Endodermal cell (in vitro differentiated cells): ENCODE results near the gene RNF223. TPM values are rescaled to one million over a fixed set of nuclear protein-coding genes. Genes with fewer than 3 reads are reported as not detected.

Experiments
- DNase-seq: peaks from one replicate; pipeline ENCODE4 v3.0.0-alpha.2; 2017
- H3K27ac ChIP-seq: 2 replicates; pipeline ENCODE4 v1.5.1; 2013; ENCODE audit warnings: mild to moderate bottlenecking, low read depth, low read length, moderate library complexity
- H3K27me3 ChIP-seq: 2 replicates; pipeline ENCODE4 v1.6.1; 2013; ENCODE audit warnings: mild to moderate bottlenecking, low read length, moderate library complexity; ENCODE audit not compliant: insufficient read depth, control insufficient read depth, poor library complexity, severe bottlenecking
- H3K36me3 ChIP-seq: 2 replicates; pipeline ENCODE4 v1.7.0; 2013; ENCODE audit warnings: mild to moderate bottlenecking, low read length, moderate library complexity; ENCODE audit not compliant: control insufficient read depth, insufficient read depth
- H3K4me1 ChIP-seq: one replicate; pipeline ENCODE4 v1.7.0; 2013; ENCODE audit warnings: low read length; ENCODE audit not compliant: control insufficient read depth, insufficient read depth
- H3K4me3 ChIP-seq: 2 replicates; pipeline ENCODE4 v1.5.1; 2013; ENCODE audit warnings: mild to moderate bottlenecking, low read length, moderate library complexity
- H3K9ac ChIP-seq: 2 replicates; pipeline ENCODE4 v1.6.1; 2013; ENCODE audit warnings: mild to moderate bottlenecking, low read length, moderate library complexity; ENCODE audit not compliant: poor library complexity, severe bottlenecking; ENCODE audit errors: extremely low read depth
- H3K9me3 ChIP-seq: 2 replicates; pipeline ENCODE4 v1.6.1; 2013; ENCODE audit warnings: mild to moderate bottlenecking, low read length, moderate library complexity; ENCODE audit not compliant: control insufficient read depth
- H3K27ac Mint-ChIP-seq: 2 replicates; pipeline ENCODE4 v1.8.0; 2020; ENCODE audit warnings: mixed read lengths
- H3K27me3 Mint-ChIP-seq: 2 replicates; pipeline ENCODE4 v1.8.0; 2021; ENCODE audit warnings: mild to moderate bottlenecking, mixed read lengths; ENCODE audit not compliant: insufficient read depth
- H3K36me3 Mint-ChIP-seq: 2 replicates; pipeline ENCODE4 v1.8.0; 2020; ENCODE audit warnings: low read depth, mixed read lengths
- H3K4me1 Mint-ChIP-seq: 2 replicates; pipeline ENCODE4 v1.8.0; 2020; ENCODE audit warnings: mixed read lengths
- H3K4me3 Mint-ChIP-seq: 2 replicates; pipeline ENCODE4 v1.8.0; 2020; ENCODE audit warnings: mild to moderate bottlenecking, moderate library complexity, mixed read lengths
- H3K9me3 Mint-ChIP-seq: 2 replicates; pipeline ENCODE4 v1.8.0; 2020; ENCODE audit warnings: mild to moderate bottlenecking, mixed read lengths
- WGBS, 2 experiments: methylation state at CpG; one replicate each; pipeline versions ENCODE4 v1.1.5 to v1.1.7; 2013; ENCODE audit warnings: missing lambda C conversion rate in 2 of 2, mixed read lengths in 1 of 2; ENCODE audit not compliant: insufficient coverage in 1 of 2, insufficient read length in 1 of 2; 5-methylcytosine and 5-hydroxymethylcytosine counted together
- total RNA-seq, 2 donors: library from RNA; stranded (reverse); fragmentation: NEBNext Ultra II Directional in 1 of 2; extraction: Animal tissue kit (Norgen Biotek cat#: 25700) in 1 of 2; gene quantifications; 2 replicates in 1 of 2; 3 replicates in 1 of 2; pipeline ENCODE4 v1.2.1, GENCODE V29; 2021
- TF ChIP-seq, protein P1 (sequence below): fragments of 200-600 bp; sonication (generic); conservative IDR thresholded peaks from 2 replicates; pipeline ENCODE4 v1.5.0; 2021; ENCODE audit warnings: antibody characterized with exemption, mild to moderate bottlenecking

RNF223 gene
- total RNA-seq, 2 donors from 2014 or later: not detected

DNA sequence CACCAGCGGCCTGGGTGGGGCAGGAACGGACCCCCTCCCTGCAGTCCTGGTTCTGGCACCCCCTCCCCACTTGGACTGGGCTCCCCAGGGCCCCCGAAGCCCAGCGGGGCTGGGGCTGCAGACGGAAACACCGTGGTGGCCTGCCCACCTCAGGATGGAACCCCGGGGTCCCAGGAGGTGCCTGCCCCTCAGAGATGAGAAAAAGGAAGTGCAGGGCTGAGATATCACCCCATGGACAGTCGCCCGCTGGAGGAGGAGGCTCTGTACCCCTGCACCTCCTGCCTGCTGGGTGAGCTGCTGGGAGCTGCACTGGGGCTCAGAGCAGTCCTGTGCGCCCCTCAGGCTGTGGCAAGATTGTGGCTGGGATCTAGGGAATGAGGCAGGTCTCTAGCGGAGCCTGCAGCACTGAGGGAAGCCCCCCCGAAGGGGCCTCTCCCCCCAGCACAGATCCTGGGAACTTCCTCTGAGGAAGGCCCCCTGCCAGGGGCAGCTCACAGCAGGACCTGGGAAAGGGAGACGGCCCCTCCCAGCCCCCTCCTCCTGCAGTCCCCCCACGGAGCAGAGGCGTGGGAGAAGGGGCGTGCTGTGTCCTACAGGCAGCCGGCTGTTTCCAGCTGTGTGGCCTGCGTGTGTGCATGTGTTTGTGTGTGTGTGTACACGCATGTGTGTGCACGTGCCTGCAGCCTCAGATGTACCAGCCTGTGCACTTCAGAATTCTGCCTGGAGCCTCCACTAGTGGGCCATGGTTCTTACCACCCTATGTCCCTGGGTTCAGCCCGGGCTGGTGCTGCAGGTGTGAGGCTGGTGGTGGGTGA lies 47.3 kb downstream of the RNF223 start:
- no peak for DNase-seq
- TF ChIP-seq, protein P1, sequence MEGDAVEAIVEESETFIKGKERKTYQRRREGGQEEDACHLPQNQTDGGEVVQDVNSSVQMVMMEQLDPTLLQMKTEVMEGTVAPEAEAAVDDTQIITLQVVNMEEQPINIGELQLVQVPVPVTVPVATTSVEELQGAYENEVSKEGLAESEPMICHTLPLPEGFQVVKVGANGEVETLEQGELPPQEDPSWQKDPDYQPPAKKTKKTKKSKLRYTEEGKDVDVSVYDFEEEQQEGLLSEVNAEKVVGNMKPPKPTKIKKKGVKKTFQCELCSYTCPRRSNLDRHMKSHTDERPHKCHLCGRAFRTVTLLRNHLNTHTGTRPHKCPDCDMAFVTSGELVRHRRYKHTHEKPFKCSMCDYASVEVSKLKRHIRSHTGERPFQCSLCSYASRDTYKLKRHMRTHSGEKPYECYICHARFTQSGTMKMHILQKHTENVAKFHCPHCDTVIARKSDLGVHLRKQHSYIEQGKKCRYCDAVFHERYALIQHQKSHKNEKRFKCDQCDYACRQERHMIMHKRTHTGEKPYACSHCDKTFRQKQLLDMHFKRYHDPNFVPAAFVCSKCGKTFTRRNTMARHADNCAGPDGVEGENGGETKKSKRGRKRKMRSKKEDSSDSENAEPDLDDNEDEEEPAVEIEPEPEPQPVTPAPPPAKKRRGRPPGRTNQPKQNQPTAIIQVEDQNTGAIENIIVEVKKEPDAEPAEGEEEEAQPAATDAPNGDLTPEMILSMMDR: no peak
- peaks cover 37% of the 10 kb centered on the region for H3K36me3 ChIP-seq
- H3K27me3 ChIP-seq: no peaks in the 10 kb centered on the region
- no peaks in the 10 kb centered on the region for H3K9me3 ChIP-seq
- H3K4me3 Mint-ChIP-seq: no peak overlapping the region
- peaks cover 16% of the 10 kb centered on the region for H3K4me1 Mint-ChIP-seq
- no peaks in the 10 kb centered on the region for H3K9me3 Mint-ChIP-seq
- no peak overlapping the region for H3K4me3 ChIP-seq
- H3K4me1 ChIP-seq: peaks cover 18% of the 10 kb centered on the region
- H3K36me3 Mint-ChIP-seq: peaks cover 21% of the 10 kb centered on the region
- no peak overlapping the region for H3K27ac ChIP-seq
- WGBS, 2 experiments: 88 to 100% methylated on average over 4 to 21 of the region's 21 CpGs
- no peak overlapping the region for H3K9ac ChIP-seq
- H3K27me3 Mint-ChIP-seq: peaks cover 15% of the 10 kb centered on the region
- no peak overlapping the region for H3K27ac Mint-ChIP-seq

DNA sequence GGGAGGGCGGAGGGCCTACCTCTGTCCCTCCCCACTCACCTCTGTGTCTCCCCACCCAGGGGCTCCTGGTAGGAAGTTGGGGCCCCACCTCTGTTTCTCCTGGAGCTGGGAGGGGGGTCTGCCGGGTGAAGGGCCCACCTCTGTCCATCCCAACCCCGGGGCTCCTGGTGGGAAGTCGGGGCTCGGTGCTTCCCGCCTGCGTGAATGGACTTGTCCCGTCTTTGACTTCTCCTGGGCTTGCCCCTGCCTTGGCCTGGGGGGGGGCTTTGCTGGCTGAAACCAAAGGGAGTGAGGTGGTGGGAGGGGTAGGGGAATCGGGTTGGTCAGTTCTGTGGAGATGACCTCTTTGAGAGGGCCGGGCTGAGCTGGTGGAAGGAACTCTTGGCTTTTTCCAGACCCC lies 48.4 kb downstream of the RNF223 start:
- Mint-ChIP-seq H3K4me3 (no peak overlapping the region), H3K27me3 (peaks cover 13% of the 10 kb centered on the region), H3K36me3 (peaks cover 21% of the 10 kb centered on the region), H3K9me3 (no peaks in the 10 kb centered on the region), H3K27ac (peak overlapping the region; percentile 35), H3K4me1 (peaks cover 16% of the 10 kb centered on the region)
- H3K36me3 ChIP-seq: peaks cover 37% of the 10 kb centered on the region
- H3K4me3 ChIP-seq: no peak overlapping the region
- H3K27me3 ChIP-seq: no peaks in the 10 kb centered on the region
- H3K9me3 ChIP-seq: no peaks in the 10 kb centered on the region
- no peak for DNase-seq
- 92 to 100% methylated on average over 1 to 8 of the region's 10 CpGs for WGBS, 2 experiments
- no peak overlapping the region for H3K27ac ChIP-seq
- H3K9ac ChIP-seq: no peak overlapping the region
- peaks cover 23% of the 10 kb centered on the region for H3K4me1 ChIP-seq
- TF ChIP-seq, protein P1: no peak

DNA sequence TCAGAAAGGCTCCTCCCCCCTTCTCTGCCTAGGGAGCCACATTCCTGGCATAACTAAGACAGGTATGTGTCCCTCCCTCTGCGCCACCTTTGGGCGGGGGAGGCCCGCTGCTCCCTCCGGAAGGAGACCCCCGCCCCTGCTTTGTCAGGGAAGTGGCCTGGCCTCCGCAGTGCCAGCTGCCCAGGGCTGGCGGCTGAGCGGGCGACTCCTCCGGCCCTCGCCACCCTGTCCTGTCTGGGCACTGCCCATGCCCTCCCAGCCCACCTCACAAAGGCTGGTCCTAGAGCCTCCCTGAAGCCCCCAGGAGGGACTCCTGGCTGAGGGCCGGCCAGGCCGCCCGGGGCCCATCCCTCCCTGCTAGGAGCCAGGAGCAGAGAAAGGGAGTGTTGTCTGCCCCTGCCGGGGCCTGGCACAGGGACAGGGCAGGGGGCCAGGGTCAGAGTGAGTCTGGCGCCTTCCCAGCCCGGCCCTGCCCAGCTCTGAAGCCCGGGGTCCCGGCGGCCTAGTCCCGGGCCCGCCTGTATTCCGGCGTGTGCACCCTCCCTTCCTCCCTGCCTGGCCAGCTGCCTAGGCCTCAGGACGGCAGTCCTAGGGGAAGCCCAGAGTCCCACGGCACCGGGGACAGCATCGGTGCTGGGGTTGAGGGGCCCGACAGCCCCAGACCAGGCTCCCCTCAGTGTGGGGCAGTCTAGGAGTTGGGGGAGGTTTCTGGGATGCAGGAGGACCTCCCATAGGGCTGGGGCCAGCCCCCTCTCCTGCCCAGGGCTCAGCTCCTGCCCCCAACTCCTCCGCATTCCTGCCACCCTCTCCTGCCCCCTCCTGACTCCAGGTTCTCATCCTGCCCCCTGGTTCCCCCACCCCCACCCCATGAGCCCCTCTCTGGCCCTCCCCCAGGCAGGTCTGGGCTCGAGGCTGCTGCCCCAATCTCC lies 49.1 kb downstream of the RNF223 start:
- Mint-ChIP-seq H3K4me1 (peaks cover 16% of the 10 kb centered on the region), H3K27me3 (peaks cover 13% of the 10 kb centered on the region), H3K36me3 (peaks cover 21% of the 10 kb centered on the region), H3K9me3 (no peaks in the 10 kb centered on the region), H3K27ac (peak overlapping the region; percentile 81), H3K4me3 (peak overlapping the region; percentile 16)
- Histone ChIP-seq H3K4me1 (peaks cover 23% of the 10 kb centered on the region), H3K4me3 (no peak overlapping the region), H3K9me3 (no peaks in the 10 kb centered on the region), H3K36me3 (peaks cover 37% of the 10 kb centered on the region), H3K9ac (peak overlapping the region; percentile 68), H3K27ac (peak overlapping the region; percentile 44), H3K27me3 (no peaks in the 10 kb centered on the region)
- DNase-seq: peak; percentile 95
- TF ChIP-seq, protein P1: no peak
- WGBS, 2 experiments: 75 to 93% methylated on average over 6 to 31 of the region's 31 CpGs
